H9 (cell line): Measurements from ENCODE around the gene MYRIP. TPM values are rescaled to one million over a fixed set of nuclear protein-coding genes. Genes with fewer than 3 reads are reported as not detected.

Experiments used
- DNase-seq: peaks from one replicate; pipeline ENCODE4 v3.0.0-alpha.2; 2017
- H2AFZ ChIP-seq: one replicate; pipeline ENCODE4 v1.6.1; 2013; ENCODE audit warnings: mild to moderate bottlenecking, low read length, control low read depth, moderate library complexity
- H2AK5ac ChIP-seq: 2 replicates; pipeline ENCODE4 v1.6.1; 2013; ENCODE audit warnings: low read length, control low read depth, mixed read lengths; ENCODE audit not compliant: insufficient read length
- H2BK120ac ChIP-seq: one replicate; pipeline ENCODE4 v1.6.1; 2013; ENCODE audit warnings: low read depth, mild to moderate bottlenecking, low read length, control low read depth, inconsistent platforms; ENCODE audit not compliant: poor library complexity, severe bottlenecking
- H2BK12ac ChIP-seq: 2 replicates; pipeline ENCODE4 v1.6.1; 2013; ENCODE audit warnings: low read length, control low read depth, mixed read lengths, low read depth; ENCODE audit not compliant: insufficient read length
- H2BK15ac ChIP-seq: 2 replicates; pipeline ENCODE4 v1.6.1; 2013; ENCODE audit warnings: low read depth, low read length, control low read depth
- H2BK20ac ChIP-seq: one replicate; pipeline ENCODE4 v1.6.1; 2013; ENCODE audit warnings: low read depth, mild to moderate bottlenecking, low read length, control low read depth, inconsistent platforms; ENCODE audit not compliant: poor library complexity, severe bottlenecking
- H2BK5ac ChIP-seq: 2 replicates; pipeline ENCODE4 v1.6.1; 2013; ENCODE audit warnings: low read length, control low read depth, mixed read lengths; ENCODE audit not compliant: insufficient read length
- H3K14ac ChIP-seq: 2 replicates; pipeline ENCODE4 v1.6.1; 2013; ENCODE audit warnings: low read length, control low read depth; ENCODE audit not compliant: insufficient read depth
- H3K18ac ChIP-seq: 2 replicates; pipeline ENCODE4 v1.6.1; 2013; ENCODE audit warnings: low read depth, mild to moderate bottlenecking, mixed read lengths, low read length, control low read depth; ENCODE audit not compliant: insufficient read length
- H3K23ac ChIP-seq: 2 replicates; pipeline ENCODE4 v1.6.1; 2013; ENCODE audit warnings: low read length, control low read depth, mixed read lengths, low read depth; ENCODE audit not compliant: insufficient read length
- H3K23me2 ChIP-seq: 2 replicates; pipeline ENCODE4 v1.6.1; 2013; ENCODE audit warnings: low read depth, mild to moderate bottlenecking, mixed read lengths, low read length, control low read depth; ENCODE audit not compliant: insufficient read length, poor library complexity, severe bottlenecking
- H3K27ac ChIP-seq: 2 replicates; pipeline ENCODE4 v1.5.1; 2013; ENCODE audit warnings: low read length, control low read depth, mixed read lengths, low read depth; ENCODE audit not compliant: insufficient read length
- H3K27me3 ChIP-seq: 2 replicates; pipeline ENCODE4 v1.6.1; 2013; ENCODE audit warnings: low read length, control low read depth, inconsistent platforms; ENCODE audit not compliant: insufficient read depth
- H3K4ac ChIP-seq: 2 replicates; pipeline ENCODE4 v1.6.1; 2013; ENCODE audit warnings: low read depth, mild to moderate bottlenecking, control low read depth, inconsistent platforms, low read length, moderate library complexity
- H3K4me1 ChIP-seq: 2 replicates; pipeline ENCODE4 v1.6.1; 2013; ENCODE audit warnings: low read length, control low read depth, inconsistent platforms; ENCODE audit not compliant: insufficient read depth
- H3K4me2 ChIP-seq: 2 replicates; pipeline ENCODE4 v1.6.1; 2013; ENCODE audit warnings: low read length, control low read depth, mixed read lengths; ENCODE audit not compliant: insufficient read length, insufficient read depth
- H3K56ac ChIP-seq: 2 replicates; pipeline ENCODE4 v1.6.1; 2013; ENCODE audit warnings: low read depth, mild to moderate bottlenecking, mixed read lengths, low read length, control low read depth; ENCODE audit not compliant: insufficient read length
- H3K79me1 ChIP-seq: 2 replicates; pipeline ENCODE4 v1.6.1; 2013; ENCODE audit warnings: low read depth, mild to moderate bottlenecking, moderate library complexity, low read length, control low read depth, inconsistent platforms; ENCODE audit not compliant: insufficient read depth, poor library complexity, severe bottlenecking
- H3K79me2 ChIP-seq: 2 replicates; pipeline ENCODE4 v1.6.1; 2013; ENCODE audit warnings: low read length, control low read depth, inconsistent platforms; ENCODE audit not compliant: insufficient read depth
- H3K9ac ChIP-seq: 2 replicates; pipeline ENCODE4 v1.6.1; 2013; ENCODE audit warnings: low read length, control low read depth, mixed read lengths; ENCODE audit not compliant: insufficient read length; ENCODE audit errors: extremely low read depth
- H3K9me3 ChIP-seq: one replicate; pipeline ENCODE4 v1.6.1; 2013; ENCODE audit warnings: low read depth, low read length, inconsistent platforms; ENCODE audit not compliant: control insufficient read depth
- H3T11ph ChIP-seq: one replicate; pipeline ENCODE4 v1.6.1; 2013; ENCODE audit warnings: mild to moderate bottlenecking, low read length, control low read depth, inconsistent platforms
- H4K20me1 ChIP-seq: one replicate; pipeline ENCODE4 v1.6.1; 2013; ENCODE audit not compliant: control insufficient read depth, insufficient read length, insufficient read depth
- H4K5ac ChIP-seq: 2 replicates; pipeline ENCODE4 v1.6.1; 2013; ENCODE audit warnings: low read depth, mild to moderate bottlenecking, mixed read lengths, low read length, control low read depth; ENCODE audit not compliant: insufficient read length
- H4K8ac ChIP-seq: replicated peaks from 2 replicates; pipeline ENCODE4 v1.6.1; 2013; ENCODE audit warnings: low read length, control low read depth, mixed read lengths, low read depth; ENCODE audit not compliant: insufficient read length
- H4K91ac ChIP-seq: 2 replicates; pipeline ENCODE4 v1.6.1; 2013; ENCODE audit warnings: low read depth, mild to moderate bottlenecking, moderate library complexity, mixed read lengths, low read length, control low read depth; ENCODE audit not compliant: insufficient read length
- H3K27ac Mint-ChIP-seq, 3 experiments: 2 replicates in 2 of 3; 3 replicates in 1 of 3; pipeline ENCODE4 v1.8.0; 2020 to 2021; ENCODE audit warnings: mixed read lengths in 3 of 3, mild to moderate bottlenecking in 1 of 3, moderate library complexity in 1 of 3
- H3K27me3 Mint-ChIP-seq: 2 replicates; pipeline ENCODE4 v1.8.0; 2021; ENCODE audit warnings: low read depth, mild to moderate bottlenecking, moderate library complexity, mixed read lengths
- H3K36me3 Mint-ChIP-seq, 3 experiments: 2 replicates in 2 of 3; 3 replicates in 1 of 3; pipeline ENCODE4 v1.8.0; 2020 to 2021; ENCODE audit warnings: low read depth in 3 of 3, mixed read lengths in 3 of 3; ENCODE audit not compliant: insufficient read depth in 1 of 3
- H3K4me1 Mint-ChIP-seq, 2 experiments: 2 replicates each; pipeline ENCODE4 v1.8.0; 2020; ENCODE audit warnings: mixed read lengths in 2 of 2
- H3K4me3 Mint-ChIP-seq, 2 experiments: 2 replicates in 1 of 2; 3 replicates in 1 of 2; pipeline ENCODE4 v1.8.0; 2020 to 2021; ENCODE audit warnings: mild to moderate bottlenecking in 2 of 2, mixed read lengths in 2 of 2, moderate library complexity in 1 of 2
- H3K9me3 Mint-ChIP-seq, 2 experiments: 2 replicates in 1 of 2; 3 replicates in 1 of 2; pipeline ENCODE4 v1.8.0; 2020; ENCODE audit warnings: mild to moderate bottlenecking in 2 of 2, mixed read lengths in 2 of 2, moderate library complexity in 1 of 2
- CTCF ChIP-seq: fragments of 200-600 bp; sonication (generic); conservative IDR thresholded peaks from 3 replicates; pipeline ENCODE4 v1.8.0; 2021; ENCODE audit warnings: antibody characterized with exemption, mild to moderate bottlenecking
- WGBS: extraction: QIAGEN DNeasy Blood & Tissue Kit; methylation state at CpG from one replicate; pipeline ENCODE4 v1.1.7; 2013; ENCODE audit warnings: missing lambda C conversion rate, low lambda C conversion rate, mixed read lengths; ENCODE audit not compliant: insufficient read length; ENCODE audit errors: extremely low coverage; 5-methylcytosine and 5-hydroxymethylcytosine counted together
- total RNA-seq: library from RNA; stranded (reverse); gene quantifications from 2 replicates; pipeline ENCODE4 v1.2.1, GENCODE V29; 2021

MYRIP gene
- total RNA-seq, 1 experiment from 2014 or later: 1.8 TPM

GRCh38 chr3:40018369-40018768, 209.0 kb downstream of the MYRIP start:
- H2BK5ac ChIP-seq: no peak overlapping the region
- no peak overlapping the region for H3K4me2 ChIP-seq
- no CpG with 5 or more reads among the region's 2 CpGs for WGBS
- H3K18ac ChIP-seq: no peak overlapping the region
- no peak overlapping the region for H3K27ac Mint-ChIP-seq
- no peak overlapping the region for H2AK5ac ChIP-seq
- no peak overlapping the region for H2AFZ ChIP-seq
- no peak for DNase-seq
- H4K20me1 ChIP-seq: no peaks in the 10 kb centered on the region
- H3K56ac ChIP-seq: no peak overlapping the region
- no peak overlapping the region for H4K5ac ChIP-seq
- no peak overlapping the region for H3T11ph ChIP-seq
- H3K9me3 Mint-ChIP-seq: peaks cover 2 to 3% of the 10 kb centered on the region in 2 experiments; a peak in 3 of 5 replicates
- H3K27ac ChIP-seq: no peak overlapping the region
- no peaks in the 10 kb centered on the region for H3K79me1 ChIP-seq
- no peaks in the 10 kb centered on the region for H3K27me3 ChIP-seq
- H3K27me3 Mint-ChIP-seq: no peaks in the 10 kb centered on the region
- no peaks in the 10 kb centered on the region for H3K36me3 Mint-ChIP-seq
- H3K4me1 ChIP-seq: no peaks in the 10 kb centered on the region; the same call in 1 of the 2 replicates
- H3K4me3 Mint-ChIP-seq: no peak overlapping the region
- H3K4me1 Mint-ChIP-seq: peaks cover 17 to 23% of the 10 kb centered on the region in 2 experiments
- no peak overlapping the region for H2BK20ac ChIP-seq
- TF ChIP-seq CTCF: no peak
- H2BK120ac ChIP-seq: no peak overlapping the region
- H2BK15ac ChIP-seq: no peak overlapping the region
- H3K23ac ChIP-seq: no peak overlapping the region
- no peak overlapping the region for H3K14ac ChIP-seq
- H3K9ac ChIP-seq: no peak overlapping the region
- H3K79me2 ChIP-seq: no peaks in the 10 kb centered on the region
- H4K91ac ChIP-seq: no peak overlapping the region
- H3K9me3 ChIP-seq: peaks cover 1% of the 10 kb centered on the region
- no peak overlapping the region for H3K4ac ChIP-seq
- no peak overlapping the region for H4K8ac ChIP-seq
- no peak overlapping the region for H2BK12ac ChIP-seq
- no peaks in the 10 kb centered on the region for H3K23me2 ChIP-seq
